RWPE1 (cell line): ENCODE measurements around the gene DNAJB9.
A peak's percentile ranks its signal among the peaks of the same experiment; 100 is the strongest.

Source experiments
- CTCF ChIA-PET: fragments of 350-600 bp; sonication (Branson Sonifier 250); formaldehyde crosslinking; extraction: SDS; loops from one replicate; lab custom pipeline; 2021; lab: Yijun Ruan, JAX
- POLR2A ChIA-PET: fragments of 400-600 bp; formaldehyde crosslinking; extraction: SDS; loops from one replicate; lab custom pipeline; 2020; ENCODE audit warnings: antibody characterized with exemption; ENCODE audit not compliant: low non-redundant PET; lab: Yijun Ruan, JAX
- DNase-seq: peaks from one replicate; pipeline ENCODE4 v3.0.0; 2012; ENCODE audit warnings: low spot score
- H3K27ac ChIP-seq: fragments of 450-650 bp; 2 replicates; pipeline ENCODE4 v1.5.1; 2017
- TF ChIP-seq, protein P1 (sequence below): fragments of 450-650 bp; conservative IDR thresholded peaks from 2 replicates; pipeline ENCODE4 v1.5.1; 2017; ENCODE audit warnings: low read depth, mild to moderate bottlenecking

Gene DNAJB9

DNA sequence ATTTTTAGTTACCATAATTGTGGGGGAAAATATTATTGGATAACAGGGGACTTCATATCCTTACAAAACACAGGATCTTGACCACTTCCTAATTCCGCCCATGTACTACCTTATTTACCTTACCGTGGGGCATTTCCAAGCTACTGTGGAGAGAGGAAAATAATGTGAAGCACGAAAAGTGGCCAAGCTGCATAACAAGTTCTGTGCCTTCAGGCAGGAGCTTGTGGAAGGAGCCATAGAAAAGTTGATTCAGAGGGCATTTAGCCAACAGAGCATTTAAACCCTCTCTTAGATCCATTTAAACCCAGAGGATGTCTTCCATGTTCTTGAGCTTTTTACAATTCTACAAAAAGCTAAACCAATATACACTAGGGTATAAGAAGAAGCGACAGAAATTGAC, 41.6 kb downstream of the DNAJB9 start:
- TF ChIP-seq, protein P1, sequence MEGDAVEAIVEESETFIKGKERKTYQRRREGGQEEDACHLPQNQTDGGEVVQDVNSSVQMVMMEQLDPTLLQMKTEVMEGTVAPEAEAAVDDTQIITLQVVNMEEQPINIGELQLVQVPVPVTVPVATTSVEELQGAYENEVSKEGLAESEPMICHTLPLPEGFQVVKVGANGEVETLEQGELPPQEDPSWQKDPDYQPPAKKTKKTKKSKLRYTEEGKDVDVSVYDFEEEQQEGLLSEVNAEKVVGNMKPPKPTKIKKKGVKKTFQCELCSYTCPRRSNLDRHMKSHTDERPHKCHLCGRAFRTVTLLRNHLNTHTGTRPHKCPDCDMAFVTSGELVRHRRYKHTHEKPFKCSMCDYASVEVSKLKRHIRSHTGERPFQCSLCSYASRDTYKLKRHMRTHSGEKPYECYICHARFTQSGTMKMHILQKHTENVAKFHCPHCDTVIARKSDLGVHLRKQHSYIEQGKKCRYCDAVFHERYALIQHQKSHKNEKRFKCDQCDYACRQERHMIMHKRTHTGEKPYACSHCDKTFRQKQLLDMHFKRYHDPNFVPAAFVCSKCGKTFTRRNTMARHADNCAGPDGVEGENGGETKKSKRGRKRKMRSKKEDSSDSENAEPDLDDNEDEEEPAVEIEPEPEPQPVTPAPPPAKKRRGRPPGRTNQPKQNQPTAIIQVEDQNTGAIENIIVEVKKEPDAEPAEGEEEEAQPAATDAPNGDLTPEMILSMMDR, result no peak
- H3K27ac ChIP-seq, result no peak overlapping the region
- CTCF ChIA-PET, result no interaction called here
- POLR2A ChIA-PET, result no interaction called here
- DNase-seq, result no peak

DNA sequence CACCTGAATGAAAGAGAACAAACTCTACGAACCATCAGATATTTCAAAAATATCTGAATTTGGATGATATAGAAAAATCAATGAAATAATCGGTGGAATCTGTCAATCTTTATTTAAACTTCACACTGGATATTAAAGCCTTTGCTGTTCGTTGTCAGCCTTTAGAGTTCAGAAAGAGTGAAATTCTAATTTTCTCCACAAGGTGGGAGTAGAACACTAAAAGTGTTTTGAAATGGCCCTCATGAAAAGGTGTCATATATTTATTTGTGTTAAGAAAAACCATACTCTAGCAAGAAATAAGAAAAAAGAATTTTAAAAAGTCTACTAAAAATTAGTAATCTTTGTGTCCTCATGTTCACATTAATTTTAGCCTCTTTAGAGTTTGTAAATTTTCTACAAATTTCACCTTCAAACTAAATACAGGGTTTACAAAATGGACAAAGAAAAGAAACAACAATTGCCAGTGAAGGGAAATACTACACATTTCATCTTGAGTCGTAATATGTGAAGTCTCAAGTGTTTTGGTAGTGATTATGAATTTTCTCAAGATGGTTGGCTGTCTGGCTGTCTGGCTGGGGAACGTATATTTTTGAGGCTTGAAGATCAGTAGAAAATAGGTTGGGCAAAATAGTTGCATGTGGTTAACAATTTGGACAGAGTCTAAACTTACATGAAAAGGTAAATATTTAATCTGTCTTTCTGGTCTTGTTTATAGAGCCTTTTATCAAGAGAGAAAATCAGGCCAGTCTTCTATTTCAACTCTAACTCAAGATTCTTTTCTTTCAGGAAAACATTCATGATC, 43.7 kb downstream of the DNAJB9 start:
- peak; percentile 26 for DNase-seq
- ChIA-PET POLR2A (no interaction called here), CTCF (no interaction called here)
- no peak overlapping the region for H3K27ac ChIP-seq
- TF ChIP-seq, protein P1, result peak; percentile 86

DNA sequence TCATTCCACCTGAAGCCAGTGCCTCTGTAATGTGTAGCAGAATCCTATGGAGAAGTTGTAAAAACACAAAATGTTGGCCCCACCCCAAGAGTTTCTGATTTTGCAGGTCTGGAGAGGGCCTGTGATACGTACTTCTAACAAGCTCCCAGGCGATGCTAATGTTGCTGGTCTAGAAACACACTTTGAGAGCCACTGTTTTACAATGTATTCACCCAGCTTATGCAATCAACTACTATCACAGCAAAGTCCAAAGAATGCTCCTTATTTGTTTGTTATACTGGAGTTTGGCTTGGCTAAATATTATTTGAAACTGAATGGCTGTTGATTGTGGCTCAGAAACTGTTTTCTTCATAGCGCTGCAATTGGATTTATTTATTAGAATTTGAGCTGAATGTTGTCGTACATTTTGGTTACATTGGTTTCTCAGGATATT, 44.3 kb downstream of the DNAJB9 start:
- ChIA-PET CTCF (interaction anchor here (0.7 kb wide), 1 partner anchor 124 kb away, joined by 4 read pairs; no protein-coding TSS in a partner anchor), POLR2A (no interaction called here)
- H3K27ac ChIP-seq, result no peak overlapping the region
- TF ChIP-seq, protein P1, result no peak
- no peak for DNase-seq

DNA sequence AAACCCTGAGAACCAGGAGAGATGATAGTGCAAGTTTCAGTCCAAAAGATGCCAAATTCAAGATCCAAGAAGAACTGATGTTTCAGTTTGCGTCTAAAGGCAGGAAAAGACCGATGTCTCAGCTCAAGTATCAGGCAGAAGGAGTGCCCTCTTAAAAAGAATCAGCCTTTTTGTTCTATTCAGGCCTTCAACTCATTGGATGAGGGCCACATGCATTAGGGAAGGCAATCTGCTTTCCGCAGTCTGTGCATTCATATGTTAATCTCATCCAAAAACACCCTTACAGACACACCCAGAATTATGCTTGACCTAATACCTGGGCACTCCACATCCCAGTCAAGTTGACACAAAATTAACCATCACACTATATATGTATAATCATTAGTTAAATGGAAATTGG, 45.2 kb downstream of the DNAJB9 start:
- TF ChIP-seq, protein P1, result no peak

DNA sequence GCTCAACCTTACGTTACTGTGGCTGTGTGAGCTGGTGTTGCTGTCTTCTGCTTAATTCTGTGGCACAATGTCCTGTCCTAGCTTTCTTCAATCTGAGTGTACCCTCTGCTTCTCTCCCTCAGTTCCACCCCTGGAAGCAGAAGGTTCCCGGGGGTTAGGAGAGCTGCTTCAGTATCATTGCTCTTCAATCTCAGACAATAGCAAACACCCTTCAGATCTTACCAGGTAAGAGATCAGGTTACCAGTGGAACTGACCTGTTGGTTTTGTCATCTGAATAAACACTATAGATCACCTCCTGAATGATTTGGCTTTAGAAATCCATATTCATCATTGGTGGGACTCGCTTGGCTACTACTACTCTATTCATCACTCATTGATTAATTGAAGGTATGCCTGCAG, 48.4 kb downstream of the DNAJB9 start:
- TF ChIP-seq, protein P1, result no peak
- POLR2A ChIA-PET, result no interaction called here
- DNase-seq, result no peak
- CTCF ChIA-PET, result interaction anchor here (0.6 kb wide), 1 partner anchor 1050 kb away, joined by 3 read pairs; no protein-coding TSS in a partner anchor
- H3K27ac ChIP-seq, result no peak overlapping the region

More for the DNA sequence above, 45.2 kb downstream of the DNAJB9 start:
- DNase-seq, result no peak
- ChIA-PET CTCF (interaction anchor here (0.7 kb wide), 1 partner anchor 123 kb away, joined by 4 read pairs; no protein-coding TSS in a partner anchor), POLR2A (no interaction called here)
- no peak overlapping the region for H3K27ac ChIP-seq

DNA sequence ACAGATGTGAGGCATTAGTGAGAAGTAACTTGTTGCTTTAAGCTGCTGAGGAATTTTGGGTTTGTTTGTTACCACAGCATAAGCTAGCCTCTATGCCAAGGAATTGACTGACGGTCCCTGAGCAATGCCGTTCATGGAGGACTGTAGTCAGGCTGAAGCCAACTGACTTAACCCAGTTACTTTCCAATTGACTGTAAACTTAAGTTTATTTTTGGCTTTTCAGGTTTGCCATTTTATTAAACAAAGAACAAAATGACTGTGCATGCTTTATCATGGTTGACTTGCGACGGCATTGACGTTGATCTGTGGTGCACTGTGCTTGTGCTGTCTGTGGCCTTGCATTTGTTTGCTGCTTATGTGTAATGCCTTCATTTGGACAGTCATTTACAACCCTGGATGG, 53.5 kb downstream of the DNAJB9 start:
- no peak overlapping the region for H3K27ac ChIP-seq
- CTCF ChIA-PET, result no interaction called here
- TF ChIP-seq, protein P1, result no peak
- DNase-seq, result no peak
- POLR2A ChIA-PET, result no interaction called here
